OCI-LY7 (cell line): Measurements from ENCODE around the gene KRT12. TPM values are rescaled to one million over a fixed set of nuclear protein-coding genes. Genes with fewer than 3 reads are reported as not detected.

Experiments
- BruUV-seq: library from RNA; stranded (reverse); fragments of 400-500 nt; replicated peaks from 2 replicates; lab custom pipeline; 2021; lab: Mats Ljungman, UMichigan
- CTCF ChIA-PET: fragments of 300-600 bp; sonication (Branson Sonifier 250); formaldehyde crosslinking; loops from one replicate; lab custom pipeline; 2022; ENCODE audit warnings: antibody characterized with exemption; ENCODE audit not compliant: unreplicated experiment; lab: Charles Lee
- POLR2A ChIA-PET: fragments of 300-600 bp; sonication (Branson Sonifier 250); formaldehyde crosslinking; loops from one replicate; lab custom pipeline; 2022; ENCODE audit warnings: antibody characterized with exemption; lab: Charles Lee
- DNase-seq: peaks from one replicate; pipeline ENCODE4 v3.0.0-alpha.2; 2015; ENCODE audit warnings: low spot score
- H2AFZ ChIP-seq: fragments of 200-600 bp; sonication (generic), shearing (Covaris generic); 2 replicates; pipeline ENCODE4 v1.6.1; 2014; ENCODE audit warnings: mild to moderate bottlenecking, antibody characterized with exemption, low read length, moderate library complexity
- H3K27ac ChIP-seq: fragments of 200-600 bp; sonication (generic); 2 replicates; pipeline ENCODE4 v1.5.1; 2014; ENCODE audit warnings: mixed run types, low read depth, mild to moderate bottlenecking, moderate library complexity, low read length, inconsistent platforms; ENCODE audit not compliant: poor library complexity, severe bottlenecking
- H3K36me3 ChIP-seq: fragments of 200-600 bp; sonication (generic); 2 replicates; pipeline ENCODE4 v1.6.1; 2014; ENCODE audit warnings: mild to moderate bottlenecking, antibody characterized with exemption, low read length, moderate library complexity, mixed read lengths; ENCODE audit not compliant: insufficient read depth
- H3K4me1 ChIP-seq: fragments of 200-600 bp; sonication (generic); 2 replicates; pipeline ENCODE4 v1.5.1; 2014; ENCODE audit warnings: mild to moderate bottlenecking, low read length; ENCODE audit not compliant: insufficient read depth, poor library complexity, severe bottlenecking
- H3K4me2 ChIP-seq: fragments of 200-600 bp; sonication (generic); 2 replicates; pipeline ENCODE4 v1.6.1; 2014; ENCODE audit warnings: mild to moderate bottlenecking, low read length
- H3K4me3 ChIP-seq: fragments of 200-600 bp; sonication (generic); 2 replicates; pipeline ENCODE4 v1.5.1; 2014; ENCODE audit warnings: mild to moderate bottlenecking, low read depth, low read length; ENCODE audit not compliant: poor library complexity, severe bottlenecking
- H3K79me2 ChIP-seq: fragments of 200-600 bp; sonication (generic); 2 replicates; pipeline ENCODE4 v1.6.1; 2016; ENCODE audit warnings: low read depth, mild to moderate bottlenecking, low read length, moderate library complexity, mixed read lengths; ENCODE audit not compliant: insufficient read depth
- H3K9me2 ChIP-seq: fragments of 200-600 bp; sonication (generic); 2 replicates; pipeline ENCODE4 v1.6.1; 2016; ENCODE audit warnings: mild to moderate bottlenecking, low read length, mixed read lengths; ENCODE audit not compliant: insufficient read depth
- H3K9me3 ChIP-seq: fragments of 200-600 bp; sonication (generic); 2 replicates; pipeline ENCODE4 v1.6.1; 2014; ENCODE audit warnings: mild to moderate bottlenecking, mixed run types, low read length, mixed read lengths
- H4K20me1 ChIP-seq: fragments of 200-600 bp; sonication (generic); 2 replicates; pipeline ENCODE4 v1.6.1; 2014; ENCODE audit warnings: mild to moderate bottlenecking, antibody characterized with exemption, low read length, moderate library complexity, mixed read lengths; ENCODE audit not compliant: insufficient read depth
- CTCF ChIP-seq: fragments of 200-600 bp; sonication (generic); conservative IDR thresholded peaks from 2 replicates; pipeline ENCODE4 v1.5.1; 2014; ENCODE audit warnings: mild to moderate bottlenecking, antibody characterized with exemption, low read length, moderate library complexity, mixed read lengths
- EZH2phosphoT487 ChIP-seq: fragments of 200-600 bp; sonication (generic); IDR thresholded peaks from 2 replicates; pipeline ENCODE4 v1.6.1; 2018; ENCODE audit warnings: low read depth, borderline replicate concordance, mild to moderate bottlenecking, mixed run types, antibody characterized with exemption, low read length, moderate library complexity, mixed read lengths
- intact Hi-C: fragments of 100-400 bp; cut with micrococcal nuclease; formaldehyde crosslinking; loops from one replicate; pipeline ENCODE4 v1.10.0; 2022; ENCODE audit not compliant: unreplicated experiment
- total RNA-seq, 2 experiments: library from RNA; depleted of rRNA in 1 of 2; stranded (reverse); fragments of >200 nt in 1 of 2; shearing (Covaris generic) in 1 of 2; gene quantifications; 2 replicates each; pipeline ENCODE4 v1.2.3, GENCODE V29; 2014 to 2022

Gene KRT12
- total RNA-seq, 2 experiments from 2014 or later: not detected

- no TSS peak for BruUV-seq
- ChIA-PET CTCF (no interaction called here), POLR2A (no interaction called here)
- no peak for DNase-seq
- H3K4me2 ChIP-seq: no peak overlapping the region
- no peaks in the 10 kb centered on the region for H3K79me2 ChIP-seq
- no peaks in the 10 kb centered on the region for H3K36me3 ChIP-seq
- intact Hi-C loops: no loop called here
- no peak overlapping the region for H2AFZ ChIP-seq
- no peaks in the 10 kb centered on the region for H4K20me1 ChIP-seq
- H3K4me1 ChIP-seq: no peaks in the 10 kb centered on the region
- no peaks in the 10 kb centered on the region for H3K9me3 ChIP-seq
- TF ChIP-seq EZH2phosphoT487 (no peak), CTCF (no peak)
- no peaks in the 10 kb centered on the region for H3K9me2 ChIP-seq
- no peak overlapping the region for H3K27ac ChIP-seq
- H3K4me3 ChIP-seq: no peak overlapping the region
Measured at GRCh38 chr17:40844671-40845107, 22.3 kb downstream of the KRT12 start.

- no peak for DNase-seq
- Histone ChIP-seq H3K79me2 (no peaks in the 10 kb centered on the region), H3K9me2 (no peaks in the 10 kb centered on the region), H4K20me1 (no peaks in the 10 kb centered on the region), H3K27ac (no peak overlapping the region), H3K4me2 (no peak overlapping the region), H3K9me3 (no peaks in the 10 kb centered on the region), H3K4me3 (no peak overlapping the region), H2AFZ (no peak overlapping the region), H3K4me1 (no peaks in the 10 kb centered on the region), H3K36me3 (no peaks in the 10 kb centered on the region)
- ChIA-PET CTCF (no interaction called here), POLR2A (interaction anchor here (1.3 kb wide), 1 partner anchor 17 kb away, joined by 3 read pairs; no protein-coding TSS in a partner anchor)
- intact Hi-C loops: no loop called here
- TF ChIP-seq EZH2phosphoT487: no peak
- no peak for TF ChIP-seq CTCF
- BruUV-seq: no TSS peak
Measured at GRCh38 chr17:40843242-40843641, 23.8 kb downstream of the KRT12 start.

- Histone ChIP-seq H4K20me1 (no peaks in the 10 kb centered on the region), H3K27ac (no peak overlapping the region), H3K36me3 (no peaks in the 10 kb centered on the region), H3K4me2 (no peak overlapping the region), H3K4me3 (no peak overlapping the region), H3K4me1 (no peaks in the 10 kb centered on the region), H2AFZ (no peak overlapping the region), H3K79me2 (no peaks in the 10 kb centered on the region), H3K9me2 (no peaks in the 10 kb centered on the region), H3K9me3 (no peaks in the 10 kb centered on the region)
- CTCF ChIA-PET: no interaction called here
- POLR2A ChIA-PET: no interaction called here
- intact Hi-C loops: no loop called here
- no TSS peak for BruUV-seq
- TF ChIP-seq EZH2phosphoT487 (no peak), CTCF (no peak)
- no peak for DNase-seq
Measured at GRCh38 chr17:40841246-40841645, 25.8 kb downstream of the KRT12 start.
